IPS-NIHi11 (cell line): Measurements from ENCODE around the gene AHCYL1.
A peak's percentile ranks its signal among the peaks of the same experiment; 100 is the strongest.

Experiments
- DNase-seq: peaks from one replicate; pipeline ENCODE4 v3.0.0; 2012; ENCODE audit warnings: mixed read lengths, low spot score

The AHCYL1 gene

DNA sequence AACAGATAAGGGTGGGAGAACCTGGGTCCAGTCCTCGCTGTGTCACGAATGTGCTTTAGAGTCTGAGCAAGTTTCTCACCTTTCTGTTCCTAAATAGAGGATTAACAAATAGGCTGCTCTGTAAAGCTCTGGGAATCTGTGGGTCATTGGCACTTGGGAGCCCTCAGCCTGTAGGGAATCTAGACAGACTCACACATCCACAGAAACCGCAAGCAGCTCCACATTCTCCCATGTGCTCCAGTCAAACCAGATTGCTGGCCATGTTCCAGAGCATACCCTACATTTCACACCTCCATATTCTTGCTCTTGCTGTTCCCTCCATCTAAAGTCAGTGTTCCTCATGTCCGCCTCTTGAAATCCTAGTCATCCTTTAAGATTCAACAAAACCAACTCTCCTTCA lies 7.8 kb upstream of the AHCYL1 start:
- no peak for DNase-seq

DNA sequence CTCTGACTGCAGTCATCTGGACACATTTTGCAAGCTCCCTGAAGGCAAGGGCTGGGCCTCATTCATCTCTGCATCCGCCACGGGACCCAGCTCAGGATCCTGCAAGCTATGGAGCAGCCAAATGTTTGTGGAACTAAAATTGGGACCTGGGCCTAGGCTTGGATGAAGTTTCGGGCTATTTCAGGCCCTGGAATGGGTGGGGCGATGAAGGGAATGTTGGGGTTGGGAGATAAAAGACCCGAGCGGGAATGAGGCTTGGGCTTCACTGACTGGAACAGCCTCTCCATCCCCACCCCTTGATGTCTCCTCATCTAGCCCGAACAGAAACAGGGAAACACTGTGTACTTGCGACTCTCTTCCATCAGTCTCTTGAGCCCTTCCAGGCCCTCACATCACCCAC lies 7.3 kb upstream of the AHCYL1 start:
- DNase-seq, result no peak

DNA sequence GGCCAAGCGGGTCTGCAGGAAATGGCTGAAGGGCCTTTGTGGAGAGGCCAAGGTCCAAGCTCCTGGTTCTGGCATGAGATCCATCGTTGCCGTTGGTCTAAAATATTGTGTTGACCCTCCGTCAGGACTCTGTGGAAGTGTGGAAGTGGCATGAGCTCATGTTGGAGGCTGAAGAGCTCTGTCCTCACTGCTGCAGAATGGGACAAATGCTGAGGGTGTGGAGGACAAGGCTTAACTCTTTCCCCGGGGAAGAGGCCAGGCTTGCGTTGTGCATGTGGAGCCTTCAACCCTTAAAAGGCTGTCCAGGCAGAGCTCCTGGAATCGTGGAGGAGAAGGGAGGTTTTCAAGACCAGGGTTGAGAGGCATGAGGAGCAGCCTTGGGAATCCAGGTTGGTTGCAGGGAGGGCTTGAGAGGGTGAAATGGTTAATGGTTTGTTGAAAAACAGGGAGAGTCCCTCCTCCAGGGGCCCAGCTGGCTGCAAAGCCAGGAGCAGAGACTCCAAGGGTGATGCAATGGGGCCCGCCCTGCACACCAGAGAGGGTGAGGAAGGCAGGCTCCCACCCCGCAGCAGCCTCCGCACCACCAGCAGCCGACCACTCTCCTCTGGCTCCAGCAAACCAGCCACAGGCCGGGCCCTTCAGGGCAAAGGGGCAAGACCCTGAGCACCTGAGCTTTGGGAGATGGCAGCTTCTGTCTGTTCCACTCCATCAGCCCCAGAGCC lies 6.7 kb upstream of the AHCYL1 start:
- no peak for DNase-seq

DNA sequence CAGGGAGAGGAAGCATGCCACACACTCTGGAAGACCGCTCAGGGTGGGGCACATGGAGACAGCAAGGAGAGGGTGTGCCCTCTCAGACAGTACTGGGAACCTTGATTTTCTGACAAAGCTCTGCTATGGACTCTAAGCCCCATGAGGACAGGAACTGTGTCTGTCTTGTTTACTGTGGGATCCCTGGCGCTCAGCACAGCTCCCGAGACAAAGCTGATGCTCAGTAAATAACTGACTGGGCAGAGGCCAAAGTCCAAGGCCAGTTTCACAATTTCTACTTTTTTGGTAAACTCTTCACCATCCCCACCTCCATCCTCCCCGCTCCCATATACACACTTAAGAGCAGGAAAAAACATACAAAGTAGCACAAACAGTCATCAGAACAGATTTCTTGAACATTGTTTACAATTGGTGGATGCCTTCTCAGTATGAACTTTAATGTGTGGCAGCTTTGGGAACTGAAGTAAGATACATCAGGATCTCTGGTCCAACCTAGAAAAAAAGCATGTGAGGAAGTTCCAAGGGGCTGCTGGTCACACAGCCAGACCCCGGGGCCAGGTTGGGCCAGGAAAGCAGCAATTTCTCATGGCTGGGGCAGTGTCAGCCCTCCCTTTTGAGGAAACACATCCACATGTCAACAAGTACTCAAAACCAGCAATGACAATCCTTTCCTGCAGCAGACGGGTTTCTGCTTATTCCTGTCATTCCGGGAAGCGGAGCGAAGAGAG lies 5.6 kb upstream of the AHCYL1 start:
- no peak for DNase-seq

DNA sequence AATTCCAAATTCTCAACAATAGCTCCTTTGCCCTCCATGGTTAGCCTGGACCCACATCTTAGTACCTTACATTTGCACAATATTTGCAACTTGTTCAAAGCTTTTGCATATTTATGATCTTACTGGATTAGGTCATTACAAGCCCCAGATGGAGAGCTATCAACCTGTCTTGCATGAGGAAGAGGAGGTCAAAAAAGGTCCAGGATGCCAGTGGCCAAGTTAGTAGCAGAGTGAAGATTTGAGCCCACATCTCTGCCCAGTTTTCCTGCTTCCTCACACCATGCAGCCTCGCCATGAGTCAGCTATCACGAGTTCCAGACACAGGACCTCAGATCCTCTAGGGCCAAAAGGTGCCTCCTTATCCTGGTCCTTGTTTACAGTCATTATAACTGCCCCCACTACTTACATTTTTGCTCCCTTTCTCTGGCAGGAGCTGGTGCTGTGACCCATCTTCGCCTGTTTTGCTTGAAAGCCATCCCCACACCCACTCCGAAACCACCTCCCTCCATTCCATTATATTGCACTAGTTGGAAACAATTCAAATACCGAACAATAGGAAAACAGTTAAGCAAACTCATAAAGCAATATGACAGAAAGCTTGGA lies 5.0 kb upstream of the AHCYL1 start:
- no peak for DNase-seq

DNA sequence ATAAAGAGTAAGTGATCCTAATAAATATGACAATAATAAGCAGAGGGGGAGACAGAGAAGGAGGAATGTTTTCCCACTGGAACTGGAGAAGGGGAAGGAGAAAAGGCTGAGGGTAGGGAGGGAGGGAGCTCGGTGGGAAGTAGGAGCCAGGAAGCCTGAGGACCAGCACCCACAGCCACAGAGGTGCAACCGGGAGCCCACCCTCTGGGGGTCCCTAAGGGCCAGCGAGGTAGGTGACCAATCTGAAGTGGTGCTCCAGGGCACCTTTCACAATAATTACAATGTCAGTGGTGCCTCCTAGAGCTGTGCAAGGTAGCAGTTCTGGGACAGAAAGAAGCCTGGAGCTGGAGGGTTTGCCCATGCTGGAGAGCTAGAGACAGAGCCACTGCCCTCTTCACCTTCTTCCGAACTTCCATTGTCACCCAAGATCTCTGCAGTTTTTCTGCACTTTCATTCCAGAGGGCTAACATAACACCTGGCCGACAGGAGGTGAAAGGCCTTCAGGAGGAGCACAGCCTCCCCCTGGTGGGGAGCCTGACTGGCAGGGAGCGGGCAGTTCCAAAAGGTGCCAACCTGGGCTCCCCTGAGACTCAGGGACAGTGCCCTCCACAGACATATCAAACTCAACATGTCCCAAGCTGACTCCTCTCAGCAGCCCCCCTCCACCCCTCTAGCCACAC lies 4.1 kb upstream of the AHCYL1 start:
- DNase-seq, result peak; percentile 57

DNA sequence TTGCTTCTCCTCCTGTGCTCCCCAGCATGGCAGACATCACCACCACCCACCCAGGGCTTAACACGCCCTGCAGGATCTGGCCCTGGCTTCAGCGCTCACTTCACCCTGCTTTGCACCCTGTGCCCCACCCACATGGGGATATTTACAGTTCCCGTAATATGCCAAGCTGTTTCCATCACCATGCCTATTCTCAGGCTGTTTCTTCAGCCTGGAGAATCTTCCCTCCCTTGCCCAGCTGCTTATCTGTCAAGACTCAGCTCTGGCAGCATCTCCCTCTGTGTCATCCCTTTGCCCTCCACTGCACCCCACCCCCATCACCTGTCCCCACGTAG lies 3.6 kb upstream of the AHCYL1 start:
- no peak for DNase-seq

DNA sequence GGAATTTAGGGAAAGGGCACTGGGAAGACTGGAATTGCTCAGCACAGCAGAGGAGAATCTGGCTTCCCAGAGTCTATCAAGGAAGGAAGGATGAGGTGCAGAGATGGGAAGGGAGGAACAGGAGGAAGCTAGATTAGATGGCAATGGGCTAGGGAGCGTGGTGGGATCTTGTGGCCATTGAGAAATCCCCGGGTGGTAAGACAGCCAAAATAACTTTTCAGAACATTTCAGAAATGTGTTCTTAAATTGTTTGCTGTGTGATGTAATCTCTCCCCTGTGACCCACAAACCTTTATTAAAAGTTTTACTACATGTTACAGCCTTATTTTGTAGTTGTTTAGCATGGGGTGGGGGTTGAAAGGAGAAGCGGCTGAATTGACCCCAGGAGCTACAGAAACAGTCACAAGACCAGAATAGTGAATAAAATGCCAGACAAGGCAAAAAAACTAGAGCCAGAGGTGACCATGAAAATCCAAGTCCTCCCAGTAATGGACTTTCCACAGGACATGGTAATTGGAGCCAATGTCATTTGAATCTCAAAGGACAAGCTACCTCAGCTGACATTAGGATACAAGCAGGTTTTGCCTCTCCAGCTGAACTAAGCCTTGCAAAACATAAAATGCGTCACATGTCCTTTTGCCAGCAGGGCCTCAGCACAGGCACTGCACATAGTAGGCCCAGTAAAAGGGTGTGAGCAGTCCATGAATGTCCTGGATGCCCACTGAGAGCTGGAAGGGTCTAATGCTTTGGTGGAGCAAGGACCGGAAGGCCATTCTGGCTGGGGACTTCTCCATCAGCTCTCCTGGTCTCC lies 980 bp upstream of the AHCYL1 start:
- no peak for DNase-seq

DNA sequence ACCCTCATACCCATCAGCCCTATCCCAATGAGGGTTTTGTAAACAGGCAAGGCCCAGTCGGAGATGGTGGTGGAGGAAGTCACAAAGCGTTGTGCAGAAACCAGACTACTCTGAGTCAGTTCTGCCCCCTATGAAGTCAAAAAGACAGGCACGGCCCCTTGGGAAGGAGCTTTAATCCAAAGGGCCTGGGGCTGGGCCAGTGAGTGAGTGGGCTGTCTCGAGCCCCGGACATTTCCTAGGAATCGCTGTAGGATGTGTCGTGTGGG lies 442 bp upstream of the AHCYL1 start:
- no peak for DNase-seq

DNA sequence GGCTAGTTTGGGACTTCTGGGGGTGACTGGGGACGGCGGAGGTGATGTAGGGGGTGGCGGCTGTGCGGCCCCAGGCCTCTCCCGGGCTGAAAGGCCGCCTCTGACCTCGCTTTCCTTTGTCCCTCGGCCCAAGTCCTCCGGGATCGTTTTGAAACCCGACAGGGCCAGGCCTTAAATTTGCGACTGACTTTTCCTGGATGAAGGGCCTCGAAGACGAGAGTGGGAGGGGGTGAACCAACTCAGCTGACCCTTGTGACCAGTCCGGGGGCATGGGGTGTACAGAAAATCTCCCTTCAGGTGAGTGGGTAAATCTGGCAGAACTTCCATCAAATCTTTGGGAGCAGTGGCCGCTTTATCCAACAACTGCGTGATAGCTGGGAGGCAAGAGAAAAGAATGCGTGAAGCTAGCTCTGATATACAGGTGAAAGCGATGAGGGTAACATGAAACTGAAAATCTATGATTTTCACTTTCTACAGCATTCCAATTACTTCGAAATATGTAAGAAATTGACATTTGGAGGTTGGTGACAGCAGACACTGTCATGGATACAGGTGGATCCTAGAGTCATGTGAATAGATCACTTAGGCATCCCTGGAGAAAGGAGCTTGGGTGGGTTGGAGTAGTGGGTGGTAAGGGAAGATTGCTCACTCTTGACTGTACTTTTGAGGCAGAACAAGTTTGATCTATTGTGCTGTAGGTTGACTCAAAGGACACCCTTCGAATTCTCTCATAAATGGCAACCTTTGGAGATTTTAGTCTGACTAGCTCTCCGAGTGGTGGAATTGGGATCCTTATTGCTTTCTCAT lies 885 bp downstream of the AHCYL1 start:
- DNase-seq, result no peak

DNA sequence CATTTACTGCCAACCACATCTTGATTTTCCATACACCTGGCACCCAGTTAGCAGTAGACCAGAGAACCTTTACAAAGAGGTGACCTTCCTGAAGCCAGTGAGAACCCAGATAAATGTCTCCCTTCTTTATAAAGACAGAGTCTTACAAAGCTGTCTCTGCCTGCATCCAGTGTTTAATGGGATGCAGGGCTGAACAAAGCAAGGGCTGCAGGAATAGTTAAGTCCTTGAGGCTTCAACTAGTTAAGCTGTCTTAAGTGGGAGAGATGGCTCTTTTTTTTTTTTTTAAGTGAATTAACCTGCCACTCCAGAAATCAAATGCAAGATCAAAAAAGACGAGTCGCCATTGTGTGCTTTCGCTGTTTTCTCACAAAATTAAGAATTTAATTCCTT lies 1.5 kb downstream of the AHCYL1 start:
- DNase-seq, result no peak

DNA sequence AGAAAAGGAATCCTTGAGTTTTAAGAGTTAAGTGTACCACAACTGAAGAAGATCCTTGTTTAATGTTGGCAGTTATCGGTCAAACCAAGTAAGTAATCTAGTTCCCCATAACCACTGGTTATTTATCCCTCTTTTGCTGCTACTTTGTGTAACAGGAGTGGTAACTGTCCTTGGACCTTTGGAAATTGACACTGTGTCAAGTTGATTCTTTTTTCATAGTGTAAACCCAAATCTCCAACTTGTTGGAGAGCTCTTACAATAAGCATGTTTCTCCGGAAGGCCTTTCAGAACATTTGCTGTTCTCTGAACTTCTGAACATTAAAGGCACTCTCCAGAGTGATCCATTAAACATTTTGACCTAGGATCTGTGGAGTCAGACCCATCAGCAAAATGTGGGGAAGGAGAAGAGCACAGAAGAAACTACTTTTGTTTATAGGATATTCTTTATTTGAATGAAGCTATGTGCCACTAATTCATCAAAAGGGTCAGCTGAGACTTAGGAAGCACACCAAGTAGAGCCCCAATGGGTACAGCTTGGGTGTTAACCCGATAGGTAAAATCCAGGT lies 3.9 kb downstream of the AHCYL1 start:
- DNase-seq, result no peak

DNA sequence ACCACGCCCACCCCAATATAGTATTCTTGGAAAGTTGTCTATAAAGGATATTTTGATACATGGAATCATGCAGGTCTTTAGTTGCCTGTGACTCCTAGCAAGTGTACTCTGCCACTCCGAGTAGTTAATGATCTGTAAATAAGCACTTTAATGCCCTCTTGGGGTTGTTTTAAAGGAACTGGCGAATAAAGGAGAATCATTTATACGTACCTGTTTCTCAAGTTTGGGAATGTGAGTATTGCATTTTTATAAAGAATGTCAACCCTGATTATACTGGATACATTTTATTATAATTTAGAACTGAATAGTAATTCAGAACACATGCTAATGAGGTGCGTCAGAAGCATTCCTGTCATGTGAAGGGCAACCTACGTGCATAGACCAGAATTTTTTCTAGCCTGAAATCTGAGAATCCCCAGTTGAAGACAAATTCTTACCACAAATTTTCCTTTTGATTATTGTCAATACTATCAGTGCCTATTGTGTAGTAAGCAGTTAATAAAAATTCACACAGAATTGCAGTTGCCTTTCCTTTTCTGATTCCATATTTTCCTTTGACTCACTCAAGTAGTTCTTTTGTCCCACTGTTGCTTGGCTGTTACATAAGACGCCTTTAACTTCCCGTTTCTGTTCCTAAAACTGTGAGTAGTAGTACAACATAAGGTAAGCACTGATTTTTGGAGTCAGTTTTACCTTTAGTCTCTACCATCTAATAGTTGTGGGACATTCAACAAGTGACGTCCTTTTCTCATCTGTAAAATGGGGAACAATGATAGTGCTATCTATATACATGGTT lies 5.1 kb downstream of the AHCYL1 start:
- DNase-seq, result no peak

DNA sequence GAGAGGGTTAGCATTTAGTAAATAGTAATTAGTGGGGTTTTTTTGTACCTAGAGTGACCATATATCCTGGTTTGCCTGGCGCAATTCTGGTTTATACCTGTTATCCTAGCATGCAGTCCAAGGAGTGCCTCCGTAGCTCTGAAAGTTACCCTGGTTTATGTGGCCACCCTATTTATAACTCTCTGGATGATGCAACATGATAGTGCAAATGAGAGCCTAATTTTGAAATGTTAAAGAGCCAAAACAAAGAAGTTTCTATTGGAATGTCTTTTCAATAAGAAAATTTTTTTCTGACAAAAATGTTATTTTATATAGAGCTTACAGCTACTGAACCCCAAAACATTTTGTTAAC lies 5.7 kb downstream of the AHCYL1 start:
- no peak for DNase-seq

DNA sequence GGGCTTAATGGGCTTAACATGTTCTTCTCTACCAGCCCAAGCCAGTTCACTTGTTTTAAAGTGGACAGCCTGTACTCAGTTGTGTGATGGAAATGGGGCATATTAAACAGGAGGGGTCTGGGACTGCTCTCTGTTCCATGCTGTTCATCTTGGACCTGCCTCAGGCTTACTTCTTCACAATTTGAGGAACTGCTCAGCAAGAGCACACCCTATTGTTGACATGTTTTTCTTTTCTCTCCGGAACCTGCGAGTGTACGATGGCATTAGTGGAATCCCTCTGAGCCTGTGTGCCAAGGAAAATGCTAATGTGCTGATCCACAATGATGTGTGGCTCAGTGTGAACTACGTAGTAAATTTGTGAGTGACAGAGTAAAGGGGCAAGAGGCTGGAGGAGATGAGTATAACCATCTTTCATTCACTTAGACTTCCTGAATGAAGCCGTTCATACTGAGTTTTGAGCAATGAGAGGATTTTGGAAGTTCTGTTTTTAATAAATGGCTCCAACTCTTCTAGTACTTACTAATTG lies 6.9 kb downstream of the AHCYL1 start:
- no peak for DNase-seq

DNA sequence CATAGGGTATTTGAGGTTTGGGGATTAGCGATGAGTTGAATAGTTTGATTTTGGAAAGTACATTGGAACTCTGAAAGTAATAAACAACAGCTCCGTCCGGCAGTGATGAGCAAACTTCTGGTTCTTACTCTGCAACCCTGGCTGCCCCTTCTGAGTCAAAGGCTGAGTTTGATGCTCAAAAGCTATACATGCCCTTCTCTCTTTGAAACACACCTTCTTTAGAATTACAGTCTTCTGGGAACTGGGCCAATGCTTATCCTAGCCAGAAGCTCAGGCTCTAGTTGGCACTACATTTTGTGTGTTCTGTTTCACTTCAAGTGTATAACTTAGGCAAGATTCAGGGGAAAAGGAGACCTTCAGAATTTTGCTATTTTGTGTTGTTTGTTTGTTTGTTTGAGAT lies 9.3 kb downstream of the AHCYL1 start:
- no peak for DNase-seq

DNA sequence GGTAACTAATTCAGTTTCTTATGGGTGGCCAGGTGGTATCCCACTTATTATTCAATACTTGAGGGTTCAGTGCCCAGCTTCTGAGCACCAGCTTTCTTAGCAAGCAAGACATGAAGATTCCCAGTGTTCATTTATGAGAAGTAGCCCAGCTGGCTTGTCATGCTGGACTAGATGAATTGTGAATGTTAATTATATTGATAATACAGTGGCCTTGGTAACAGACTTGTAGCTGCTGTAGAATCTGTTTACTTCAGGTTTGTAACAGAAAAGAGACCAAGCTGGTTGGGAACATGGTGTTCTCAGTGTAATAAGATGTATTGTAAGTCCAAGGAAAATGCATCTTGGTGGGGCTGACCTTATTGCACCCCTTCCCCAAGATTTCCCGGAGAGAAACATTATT lies 10.1 kb downstream of the AHCYL1 start:
- no peak for DNase-seq

DNA sequence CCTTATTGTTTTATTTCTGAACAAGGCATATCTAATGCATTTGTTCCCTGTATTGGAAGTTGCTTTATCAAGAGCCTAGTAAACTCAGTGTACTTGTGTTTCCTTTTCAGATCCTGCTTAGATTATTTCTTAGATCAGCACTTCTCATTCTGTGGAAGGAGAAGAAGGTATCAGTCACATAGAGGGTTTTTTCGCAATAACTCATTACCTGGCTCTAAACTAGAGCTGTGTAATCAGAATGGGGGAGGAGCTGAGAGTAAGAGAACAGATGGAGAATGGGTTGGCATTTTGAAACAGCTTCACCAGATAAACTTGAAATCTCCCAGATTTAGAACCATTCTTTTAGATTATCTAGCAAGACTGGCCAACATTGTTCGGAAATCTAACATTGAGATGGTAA lies 11.0 kb downstream of the AHCYL1 start:
- DNase-seq, result no peak

DNA sequence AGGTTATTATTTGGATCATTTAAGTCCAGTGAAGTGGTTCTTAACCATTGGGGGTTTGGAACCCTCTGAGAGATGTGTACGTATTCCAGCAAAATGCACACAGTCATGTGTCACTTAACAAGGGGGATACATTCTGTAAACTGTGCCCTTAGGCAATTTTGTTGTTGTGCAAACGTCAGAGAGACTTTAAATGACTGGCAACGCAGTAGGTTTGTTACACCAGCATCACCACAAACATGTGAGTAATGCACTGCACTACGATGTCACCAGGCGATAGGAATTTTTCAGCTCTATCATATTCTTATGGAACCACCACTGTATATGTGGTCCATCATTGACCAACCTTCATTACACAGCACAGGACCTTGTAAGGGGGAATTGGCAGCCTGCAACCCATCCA lies 11.9 kb downstream of the AHCYL1 start:
- no peak for DNase-seq

DNA sequence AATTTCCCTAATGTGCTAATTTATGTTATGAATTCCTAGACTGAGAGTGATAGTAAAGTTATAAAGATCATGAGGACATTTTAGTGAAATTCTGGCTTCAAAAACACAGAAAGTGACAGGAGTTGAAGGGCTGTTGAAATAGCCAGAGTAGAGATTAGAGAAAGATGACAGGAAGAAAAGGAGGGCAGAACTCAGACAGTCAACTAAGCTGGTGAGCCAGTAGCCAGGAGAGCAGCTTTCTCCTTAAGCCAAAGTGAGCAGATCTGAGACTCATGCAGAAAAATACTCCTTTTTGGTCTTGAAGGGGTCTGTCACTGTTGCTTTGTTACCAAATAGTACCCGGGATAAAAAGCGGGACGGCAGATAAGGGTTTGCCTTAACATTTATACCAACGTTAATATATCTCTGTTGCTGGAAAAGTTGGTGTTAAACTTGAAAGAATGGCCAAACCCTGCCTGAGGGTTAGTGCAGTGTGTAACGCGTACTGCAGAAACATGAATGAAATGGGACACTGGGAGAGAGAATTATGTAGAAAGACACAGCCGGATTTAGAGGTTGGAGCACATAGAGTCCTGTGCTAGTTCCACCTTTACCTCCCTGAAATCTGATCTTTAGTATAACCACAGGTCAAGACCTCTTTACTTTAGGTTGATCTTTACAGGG lies 12.8 kb downstream of the AHCYL1 start:
- DNase-seq, result no peak
